Lower lobe of right lung (tissue), 2 donors: Measurements from ENCODE around the gene MINAR2. TPM values are rescaled to one million over a fixed set of nuclear protein-coding genes. Genes with fewer than 3 reads are reported as not detected.

Source experiments
- ATAC-seq, 2 donors: fragments of 200-7000 bp; cut with Tn5 transposase; one replicate each; pipeline ENCODE4 v1.9.1; 2020 to 2022; ENCODE audit warnings: mild to moderate bottlenecking in 2 of 2, moderate library complexity in 2 of 2
- DNase-seq: peaks from one replicate; pipeline ENCODE4 v3.0.0-alpha.2; 2020
- H3K27ac ChIP-seq: fragments of 200-600 bp; one replicate; pipeline ENCODE4 v1.8.0; 2022
- H3K27me3 ChIP-seq: fragments of 200-600 bp; one replicate; pipeline ENCODE4 v1.8.0; 2022; ENCODE audit warnings: low read depth
- H3K36me3 ChIP-seq: fragments of 200-600 bp; one replicate; pipeline ENCODE4 v1.8.0; 2022; ENCODE audit warnings: mild to moderate bottlenecking
- H3K4me1 ChIP-seq: fragments of 200-600 bp; one replicate; pipeline ENCODE4 v1.8.0; 2022
- H3K4me3 ChIP-seq: fragments of 200-600 bp; one replicate; pipeline ENCODE4 v1.8.0; 2022; ENCODE audit warnings: mild to moderate bottlenecking
- H3K9me3 ChIP-seq: fragments of 200-600 bp; one replicate; pipeline ENCODE4 v1.8.0; 2022
- intact Hi-C: fragments of 100-400 bp; cut with DNase I; formaldehyde crosslinking; loops from one replicate; pipeline ENCODE4 v1.11.0; 2022
- total RNA-seq: library from RNA; stranded (reverse); fragmentation: NEBNext Ultra II Directional; extraction: Animal tissue kit (Norgen Biotek cat#: 25700); gene quantifications from one replicate; pipeline ENCODE4 v1.2.1, GENCODE V29; 2021
- TF ChIP-seq, protein P1 (sequence below): fragments of 200-600 bp; IDR thresholded peaks from one replicate; pipeline ENCODE4 v1.8.0; 2022; ENCODE audit warnings: antibody characterized with exemption, mild to moderate bottlenecking
- donor health status: DM: no; HTN: yes; CAD: no; lungs with severe emphysema.

The MINAR2 gene
- total RNA-seq, 1 donor from 2014 or later, result not detected

DNA sequence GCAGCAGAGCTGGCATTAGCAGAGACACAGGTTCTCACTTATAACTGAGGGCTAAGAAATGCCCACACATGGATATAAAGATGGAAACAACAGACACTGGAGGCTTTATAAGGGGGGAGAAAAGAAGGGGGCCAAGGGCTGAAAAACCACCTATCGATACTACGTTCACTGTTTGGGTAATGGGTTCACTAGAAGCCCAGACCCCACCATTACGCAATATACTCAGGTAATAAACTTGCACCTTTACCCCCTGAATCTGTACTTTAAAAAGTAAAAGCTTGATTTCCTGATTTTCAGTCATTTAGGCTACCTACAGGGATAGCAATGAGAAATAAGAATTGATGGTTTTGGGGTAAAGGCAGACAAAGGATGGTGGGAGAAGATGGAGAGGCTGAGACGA, 1.9 kb upstream of the MINAR2 start:
- DNase-seq, result no peak
- Histone ChIP-seq H3K9me3 (no peaks in the 10 kb centered on the region), H3K27ac (no peak overlapping the region), H3K4me3 (no peak overlapping the region), H3K4me1 (no peaks in the 10 kb centered on the region), H3K27me3 (no peaks in the 10 kb centered on the region), H3K36me3 (no peaks in the 10 kb centered on the region)
- TF ChIP-seq, protein P1, sequence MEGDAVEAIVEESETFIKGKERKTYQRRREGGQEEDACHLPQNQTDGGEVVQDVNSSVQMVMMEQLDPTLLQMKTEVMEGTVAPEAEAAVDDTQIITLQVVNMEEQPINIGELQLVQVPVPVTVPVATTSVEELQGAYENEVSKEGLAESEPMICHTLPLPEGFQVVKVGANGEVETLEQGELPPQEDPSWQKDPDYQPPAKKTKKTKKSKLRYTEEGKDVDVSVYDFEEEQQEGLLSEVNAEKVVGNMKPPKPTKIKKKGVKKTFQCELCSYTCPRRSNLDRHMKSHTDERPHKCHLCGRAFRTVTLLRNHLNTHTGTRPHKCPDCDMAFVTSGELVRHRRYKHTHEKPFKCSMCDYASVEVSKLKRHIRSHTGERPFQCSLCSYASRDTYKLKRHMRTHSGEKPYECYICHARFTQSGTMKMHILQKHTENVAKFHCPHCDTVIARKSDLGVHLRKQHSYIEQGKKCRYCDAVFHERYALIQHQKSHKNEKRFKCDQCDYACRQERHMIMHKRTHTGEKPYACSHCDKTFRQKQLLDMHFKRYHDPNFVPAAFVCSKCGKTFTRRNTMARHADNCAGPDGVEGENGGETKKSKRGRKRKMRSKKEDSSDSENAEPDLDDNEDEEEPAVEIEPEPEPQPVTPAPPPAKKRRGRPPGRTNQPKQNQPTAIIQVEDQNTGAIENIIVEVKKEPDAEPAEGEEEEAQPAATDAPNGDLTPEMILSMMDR, result no peak
- intact Hi-C loops, result no loop called here
- ATAC-seq, result no peak

DNA sequence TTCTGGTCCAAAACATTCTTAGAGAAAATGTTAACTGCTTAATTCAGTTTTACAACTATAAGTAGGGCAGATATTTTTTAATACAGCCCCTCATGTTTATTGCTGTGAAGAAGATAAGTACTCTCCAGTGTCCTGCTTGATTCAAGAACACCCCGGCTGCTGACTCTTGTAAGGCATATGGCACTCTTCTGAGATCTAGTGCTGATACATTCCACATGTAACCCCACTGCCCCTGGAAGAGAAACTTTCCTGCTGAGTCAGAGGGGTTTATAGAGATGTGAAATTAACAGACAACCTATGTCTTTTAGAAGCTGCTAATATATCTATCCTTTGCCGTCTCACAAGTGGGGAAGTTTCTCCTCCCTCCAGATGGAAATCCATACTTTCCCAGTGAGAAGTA, 1.0 kb upstream of the MINAR2 start:
- H3K9me3 ChIP-seq, result no peaks in the 10 kb centered on the region
- no peaks in the 10 kb centered on the region for H3K27me3 ChIP-seq
- TF ChIP-seq, protein P1, result no peak
- no peak overlapping the region for H3K27ac ChIP-seq
- no peak for ATAC-seq
- no peak overlapping the region for H3K4me3 ChIP-seq
- H3K36me3 ChIP-seq, result no peaks in the 10 kb centered on the region
- intact Hi-C loops, result no loop called here
- H3K4me1 ChIP-seq, result no peaks in the 10 kb centered on the region
- no peak for DNase-seq

DNA sequence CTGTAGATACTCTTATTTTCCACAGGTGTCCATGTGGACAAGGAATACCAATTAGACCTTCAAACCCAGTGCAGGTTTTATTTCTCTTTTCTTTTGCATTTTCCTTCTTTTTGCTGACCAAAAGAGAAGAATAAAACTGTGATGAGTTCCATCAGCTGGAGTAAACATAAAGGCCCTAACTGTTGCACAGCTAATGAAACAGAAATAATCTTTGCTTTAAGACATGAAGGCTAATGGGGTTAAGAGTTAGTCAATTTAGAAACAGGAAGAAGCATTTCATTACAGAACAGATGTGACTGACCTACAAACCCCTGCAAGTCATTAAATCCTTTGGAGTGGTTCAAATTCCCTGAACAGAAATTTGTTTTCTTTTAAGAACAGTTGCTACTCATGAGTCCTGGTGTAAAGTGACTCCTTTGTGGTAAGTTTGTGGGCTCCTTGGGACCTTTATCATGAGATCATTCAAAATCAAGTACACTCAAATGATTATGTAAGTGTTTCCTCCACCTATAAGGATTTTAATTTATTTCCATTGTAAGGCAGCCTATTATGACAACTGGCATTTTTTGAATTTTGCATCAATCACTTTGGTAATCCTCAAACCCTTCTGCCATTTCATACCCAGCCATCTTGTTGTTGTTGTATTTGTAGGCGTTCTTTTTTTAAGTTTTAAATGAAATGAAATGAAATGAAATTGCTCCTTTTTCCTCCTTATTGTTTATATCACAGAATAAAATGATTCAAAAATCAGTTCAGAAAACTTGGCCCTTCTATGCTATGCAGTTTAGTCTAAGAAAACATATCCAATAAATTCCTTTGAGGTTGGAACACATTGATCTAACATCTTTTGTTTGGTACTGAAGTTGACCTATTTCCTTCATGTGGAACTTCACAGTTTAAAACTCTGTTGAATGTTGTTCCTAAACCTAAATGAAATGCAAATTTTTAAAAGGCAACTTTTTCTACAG, 1.3 kb downstream of the MINAR2 start:
- intact Hi-C loops, result no loop called here

DNA sequence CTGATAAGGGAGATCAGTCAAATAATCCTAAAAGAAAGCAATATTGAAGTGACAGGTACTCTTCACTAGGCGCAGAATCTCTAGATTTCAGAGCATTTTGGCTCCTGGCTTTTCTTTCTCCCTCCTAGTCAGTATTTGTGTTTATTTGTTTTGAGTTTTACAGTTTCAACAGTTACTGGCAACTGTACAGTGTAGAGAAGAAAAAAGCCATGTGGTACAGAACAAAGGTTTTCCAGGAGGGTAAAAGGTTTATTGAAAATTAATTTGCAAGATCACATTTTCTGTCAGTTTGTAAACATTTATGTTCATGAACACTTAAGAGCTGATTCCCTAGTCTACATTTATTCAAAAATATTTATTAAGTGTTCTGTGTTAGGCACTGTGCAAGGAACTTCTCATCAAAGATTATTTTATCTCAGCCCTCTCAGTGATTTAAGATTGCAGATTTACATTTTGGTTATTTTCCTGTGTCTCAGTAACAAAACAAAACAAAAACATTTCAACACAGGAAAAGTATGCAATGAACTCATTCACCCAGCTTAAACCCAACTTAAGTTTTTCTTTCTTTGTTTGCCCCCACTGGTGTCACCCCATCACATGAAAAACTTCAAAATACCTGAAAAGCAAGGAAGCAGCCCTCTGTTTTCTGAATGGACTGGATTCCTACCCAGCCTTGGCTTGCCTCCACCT, 12.9 kb downstream of the MINAR2 start:
- TF ChIP-seq, protein P1, result no peak
- DNase-seq (no peak), ATAC-seq (no peak)
- intact Hi-C loops, result no loop called here
- H3K27me3 ChIP-seq, result no peaks in the 10 kb centered on the region
- no peaks in the 10 kb centered on the region for H3K9me3 ChIP-seq
- H3K27ac ChIP-seq, result no peak overlapping the region
- no peaks in the 10 kb centered on the region for H3K36me3 ChIP-seq
- H3K4me1 ChIP-seq, result no peaks in the 10 kb centered on the region
- no peak overlapping the region for H3K4me3 ChIP-seq

More for the DNA sequence above, 1.3 kb downstream of the MINAR2 start:
- no peak for DNase-seq
- no peak for ATAC-seq
- H3K4me1 ChIP-seq, result no peaks in the 10 kb centered on the region
- H3K4me3 ChIP-seq, result no peak overlapping the region
- H3K9me3 ChIP-seq, result no peaks in the 10 kb centered on the region
- no peaks in the 10 kb centered on the region for H3K27me3 ChIP-seq
- no peak overlapping the region for H3K27ac ChIP-seq
- no peaks in the 10 kb centered on the region for H3K36me3 ChIP-seq
- TF ChIP-seq, protein P1, result no peak

DNA sequence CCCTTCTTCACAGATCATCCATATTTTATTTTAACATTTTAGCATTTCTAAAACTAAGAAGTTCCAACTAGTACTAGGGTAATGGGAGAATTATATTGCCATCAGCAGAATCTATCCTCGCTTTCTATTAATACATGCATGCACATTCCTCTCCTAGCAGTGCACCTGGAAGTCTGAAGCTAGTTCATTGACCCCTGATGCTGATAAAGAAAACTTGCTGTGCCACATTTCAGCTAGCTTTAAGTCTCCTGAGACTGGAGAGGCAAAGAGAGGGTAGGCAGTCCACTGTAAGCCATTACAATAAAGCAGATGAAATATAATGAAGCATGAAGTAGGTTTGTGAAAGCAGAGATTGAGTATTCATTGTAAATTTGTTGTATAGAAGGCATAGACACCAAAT, 15.8 kb downstream of the MINAR2 start:
- no peaks in the 10 kb centered on the region for H3K4me1 ChIP-seq
- DNase-seq, result no peak
- intact Hi-C loops, result no loop called here
- H3K27me3 ChIP-seq, result no peaks in the 10 kb centered on the region
- no peak overlapping the region for H3K4me3 ChIP-seq
- no peak overlapping the region for H3K27ac ChIP-seq
- no peaks in the 10 kb centered on the region for H3K36me3 ChIP-seq
- no peaks in the 10 kb centered on the region for H3K9me3 ChIP-seq
- ATAC-seq, result no peak
- TF ChIP-seq, protein P1, result no peak
